Measurements from ENCODE around the gene LSAMP. TPM values are rescaled to one million over a fixed set of nuclear protein-coding genes. Genes with fewer than 3 reads are reported as not detected.
"Not testable (repeated sequence)": the region's sequence is repeated elsewhere in the genome, so short reads cannot be mapped to it uniquely, and the experiment has no call there.

The LSAMP gene
- total RNA-seq, 1 experiment from 2014 or later = not detected

GRCh38 chr3:115758076-115758763, 687.1 kb downstream of the LSAMP start:
- H3K9me3 Mint-ChIP-seq (ENCODE audit: unreplicated experiment) = no peaks in the 10 kb centered on the region
- H3K4me1 Mint-ChIP-seq (ENCODE audit: insufficient read depth, unreplicated experiment) = no peaks in the 10 kb centered on the region
- no peak overlapping the region for H3K4me3 Mint-ChIP-seq (ENCODE audit: unreplicated experiment)
- POLR2A ChIA-PET = interaction anchor here (0.6 kb wide), 1 partner anchor 750 kb away, joined by 4 read pairs; no protein-coding TSS in a partner anchor
- intact Hi-C loops (cut with micrococcal nuclease) = no loop called here
- CTCF ChIA-PET = no interaction called here
- no peaks in the 10 kb centered on the region for H3K27me3 Mint-ChIP-seq (ENCODE audit: insufficient read depth, unreplicated experiment)
- H3K36me3 Mint-ChIP-seq (ENCODE audit: insufficient read depth, unreplicated experiment) = no peaks in the 10 kb centered on the region
- no peak for TF ChIP-seq CTCF (IDR thresholded peaks at IDR 0.05; ENCODE audit: unreplicated experiment)
- no peak for DNase-seq (ENCODE audit: unreplicated experiment)
- H3K27ac Mint-ChIP-seq (ENCODE audit: low read depth, unreplicated experiment) = no peak overlapping the region
- BruUV-seq (replicated peaks) = no TSS peak

- POLR2A ChIA-PET = interaction anchor here (1.2 kb wide), 1 partner anchor 11 kb away, joined by 6 read pairs; no protein-coding TSS in a partner anchor
- H3K27ac Mint-ChIP-seq (ENCODE audit: low read depth, unreplicated experiment); H3K27me3 Mint-ChIP-seq (ENCODE audit: insufficient read depth, unreplicated experiment); H3K36me3 Mint-ChIP-seq (ENCODE audit: insufficient read depth, unreplicated experiment); intact Hi-C loops (cut with micrococcal nuclease); H3K4me1 Mint-ChIP-seq (ENCODE audit: insufficient read depth, unreplicated experiment); H3K4me3 Mint-ChIP-seq (ENCODE audit: unreplicated experiment); H3K9me3 Mint-ChIP-seq (ENCODE audit: unreplicated experiment); DNase-seq (ENCODE audit: unreplicated experiment); BruUV-seq (replicated peaks): not testable (repeated sequence)
- CTCF ChIA-PET = interaction anchor here (1.2 kb wide), 1 partner anchor 31 kb away, joined by 3 read pairs; no protein-coding TSS in a partner anchor
Measured at GRCh38 chr3:115752978-115753377, 692.3 kb downstream of the LSAMP start.

Data from MCF 10A (cell line).